ENCODE data around the gene GALNT6.
"Not testable (repeated sequence)": the region's sequence is repeated elsewhere in the genome, so short reads cannot be mapped to it uniquely, and the experiment has no call there.

Gene GALNT6

GRCh38 chr12:51339750-51340149 is 51.5 kb downstream of the GALNT6 start:
- DNase-seq (ENCODE audit: low read depth in 2 of 2), result no peak
- no peak overlapping the region for H3K4me3 ChIP-seq (replicated peaks in 1 of 2; ENCODE audit: low read depth in 2 of 2, low read length in 2 of 2)
- no peak for TF ChIP-seq CTCF (IDR thresholded peaks at IDR 0.05; ENCODE audit: low read depth, low read length)

GRCh38 chr12:51337336-51337735 is 53.9 kb downstream of the GALNT6 start:
- not testable (repeated sequence) for H3K4me3 ChIP-seq (replicated peaks in 1 of 2; ENCODE audit: low read depth in 2 of 2, low read length in 2 of 2); DNase-seq (ENCODE audit: low read depth in 2 of 2)

- no peak overlapping the region for H3K4me3 ChIP-seq (replicated peaks in 1 of 2; ENCODE audit: low read depth in 2 of 2, low read length in 2 of 2)
- no peak for TF ChIP-seq CTCF (IDR thresholded peaks at IDR 0.05; ENCODE audit: low read depth, low read length)
- no peak for DNase-seq (ENCODE audit: low read depth in 2 of 2)
Measured at GRCh38 chr12:51335931-51336330, 55.3 kb downstream of the GALNT6 start.

- peak in 1 of 2 donors; percentile 20 for DNase-seq (ENCODE audit: low read depth in 2 of 2)
- no peak for TF ChIP-seq CTCF (IDR thresholded peaks at IDR 0.05; ENCODE audit: low read depth, low read length)
- no peak overlapping the region for H3K4me3 ChIP-seq (replicated peaks in 1 of 2; ENCODE audit: low read depth in 2 of 2, low read length in 2 of 2)
Measured at GRCh38 chr12:51334764-51335163, 56.4 kb downstream of the GALNT6 start.

GRCh38 chr12:51333536-51333935 is 57.7 kb downstream of the GALNT6 start:
- no peak overlapping the region for H3K4me3 ChIP-seq (replicated peaks in 1 of 2; ENCODE audit: low read depth in 2 of 2, low read length in 2 of 2)
- no peak for TF ChIP-seq CTCF (IDR thresholded peaks at IDR 0.05; ENCODE audit: low read depth, low read length)
- no peak for DNase-seq (ENCODE audit: low read depth in 2 of 2)

- H3K4me3 ChIP-seq (replicated peaks in 1 of 2; ENCODE audit: low read depth in 2 of 2, low read length in 2 of 2), result no peak overlapping the region
- DNase-seq (ENCODE audit: low read depth in 2 of 2), result no peak
- TF ChIP-seq CTCF (IDR thresholded peaks at IDR 0.05; ENCODE audit: low read depth, low read length), result no peak
Measured at GRCh38 chr12:51330186-51330585, 61.0 kb downstream of the GALNT6 start.

- H3K4me3 ChIP-seq (replicated peaks in 1 of 2; ENCODE audit: low read depth in 2 of 2, low read length in 2 of 2), result no peak overlapping the region
- DNase-seq (ENCODE audit: low read depth in 2 of 2), result no peak
- TF ChIP-seq CTCF (IDR thresholded peaks at IDR 0.05; ENCODE audit: low read depth, low read length), result no peak
Measured at GRCh38 chr12:51329742-51330141, 61.5 kb downstream of the GALNT6 start.
